ENCODE measurements around the gene THYN1. TPM values are rescaled to one million over a fixed set of nuclear protein-coding genes. Genes with fewer than 3 reads are reported as not detected.

THYN1 gene
- total RNA-seq, 2 experiments from 2014 or later, result 25.7 to 26.0 TPM

DNA sequence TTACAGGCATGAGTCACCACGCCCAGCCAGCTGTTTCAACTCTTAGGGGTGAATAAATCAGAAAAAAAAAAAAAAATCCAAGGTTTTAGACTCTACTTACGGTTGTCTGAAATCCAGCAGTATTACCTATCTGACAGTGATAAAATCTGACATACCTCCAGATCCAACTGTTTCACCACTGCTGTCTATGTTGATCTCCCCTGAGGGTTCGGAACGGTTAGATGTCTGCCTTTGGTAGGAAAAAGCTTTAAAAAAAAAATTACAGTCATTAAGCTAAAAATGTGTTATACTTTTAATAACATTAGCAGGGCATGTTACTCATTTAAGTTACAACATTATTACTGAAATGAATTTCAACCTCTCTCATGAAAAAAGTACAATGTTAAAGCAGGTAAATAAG lies 50.5 kb downstream of the THYN1 start:
- no peak overlapping the region for H3K4me3 ChIP-seq (ENCODE audit: low read length)
- H3K9me3 Mint-ChIP-seq, result no peaks in the 10 kb centered on the region
- H3K36me3 ChIP-seq (ENCODE audit: insufficient read depth, low read length), result peaks cover 63% of the 10 kb centered on the region
- H3K27ac Mint-ChIP-seq, result no peak overlapping the region
- no peak overlapping the region for H3K4me3 Mint-ChIP-seq
- TF ChIP-seq, protein P1, sequence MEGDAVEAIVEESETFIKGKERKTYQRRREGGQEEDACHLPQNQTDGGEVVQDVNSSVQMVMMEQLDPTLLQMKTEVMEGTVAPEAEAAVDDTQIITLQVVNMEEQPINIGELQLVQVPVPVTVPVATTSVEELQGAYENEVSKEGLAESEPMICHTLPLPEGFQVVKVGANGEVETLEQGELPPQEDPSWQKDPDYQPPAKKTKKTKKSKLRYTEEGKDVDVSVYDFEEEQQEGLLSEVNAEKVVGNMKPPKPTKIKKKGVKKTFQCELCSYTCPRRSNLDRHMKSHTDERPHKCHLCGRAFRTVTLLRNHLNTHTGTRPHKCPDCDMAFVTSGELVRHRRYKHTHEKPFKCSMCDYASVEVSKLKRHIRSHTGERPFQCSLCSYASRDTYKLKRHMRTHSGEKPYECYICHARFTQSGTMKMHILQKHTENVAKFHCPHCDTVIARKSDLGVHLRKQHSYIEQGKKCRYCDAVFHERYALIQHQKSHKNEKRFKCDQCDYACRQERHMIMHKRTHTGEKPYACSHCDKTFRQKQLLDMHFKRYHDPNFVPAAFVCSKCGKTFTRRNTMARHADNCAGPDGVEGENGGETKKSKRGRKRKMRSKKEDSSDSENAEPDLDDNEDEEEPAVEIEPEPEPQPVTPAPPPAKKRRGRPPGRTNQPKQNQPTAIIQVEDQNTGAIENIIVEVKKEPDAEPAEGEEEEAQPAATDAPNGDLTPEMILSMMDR (IDR thresholded peaks at IDR 0.05), result no peak
- ATAC-seq (ENCODE audit: poor library complexity) (no peak), DNase-seq (no peak)
- H3K36me3 Mint-ChIP-seq (ENCODE audit: low read depth), result peaks cover 93% of the 10 kb centered on the region
- no peaks in the 10 kb centered on the region for H3K4me1 Mint-ChIP-seq (ENCODE audit: low read depth)
- H3K4me1 ChIP-seq (ENCODE audit: insufficient read depth, low read length), result no peaks in the 10 kb centered on the region
- no peaks in the 10 kb centered on the region for H3K27me3 ChIP-seq (ENCODE audit: control insufficient read depth in 1 of 2, insufficient read depth in 2 of 2, low read length in 2 of 2)
- intact Hi-C loops (cut with DNase I, micrococcal nuclease), result no loop called here
- ChIA-PET CTCF (interaction anchor here (1.4 to 1.9 kb wide), 2 partner anchors 18 to 38 kb away, joined by 3 to 4 read pairs; no protein-coding TSS in a partner anchor), POLR2A (no interaction called here)
- H3K27ac ChIP-seq (ENCODE audit: low read depth in 1 of 2, low read length in 2 of 2), result no peak overlapping the region
- no peaks in the 10 kb centered on the region for H3K27me3 Mint-ChIP-seq
- H3K9me3 ChIP-seq (ENCODE audit: control insufficient read depth in 1 of 2, insufficient read depth in 1 of 2, low read length in 2 of 2), result no peaks in the 10 kb centered on the region

DNA sequence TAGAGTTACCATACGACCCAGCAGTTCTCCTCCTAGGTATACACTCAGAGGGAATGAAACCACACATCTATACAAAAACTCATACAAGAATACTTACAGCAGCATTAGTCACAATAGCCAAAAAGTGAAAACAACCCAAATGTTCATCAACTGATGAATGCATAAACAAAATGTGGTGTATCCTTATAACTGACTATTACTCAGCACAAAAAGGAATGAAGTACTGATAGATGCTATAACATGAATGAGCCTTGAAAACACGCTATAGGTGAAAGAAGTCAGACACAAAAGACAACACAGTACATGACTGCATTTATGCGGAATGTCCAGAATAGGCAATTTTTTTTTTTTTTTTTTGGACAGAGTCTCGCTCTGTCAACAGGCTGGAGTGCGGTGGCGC lies 52.5 kb downstream of the THYN1 start:
- ATAC-seq (ENCODE audit: poor library complexity) (no peak), DNase-seq (no peak)
- no peak overlapping the region for H3K27ac ChIP-seq (ENCODE audit: low read depth in 1 of 2, low read length in 2 of 2)
- Mint-ChIP-seq H3K36me3 (ENCODE audit: low read depth) (peaks cover 94% of the 10 kb centered on the region), H3K27ac (no peak overlapping the region), H3K27me3 (no peaks in the 10 kb centered on the region), H3K4me3 (no peak overlapping the region), H3K4me1 (ENCODE audit: low read depth) (peaks cover 5% of the 10 kb centered on the region), H3K9me3 (no peaks in the 10 kb centered on the region)
- intact Hi-C loops (cut with DNase I, micrococcal nuclease), result no loop called here
- H3K9me3 ChIP-seq (ENCODE audit: control insufficient read depth in 1 of 2, insufficient read depth in 1 of 2, low read length in 2 of 2), result no peaks in the 10 kb centered on the region
- POLR2A ChIA-PET, result no interaction called here
- peaks cover 56% of the 10 kb centered on the region for H3K36me3 ChIP-seq (ENCODE audit: insufficient read depth, low read length)
- CTCF ChIA-PET, result interaction anchor here (1.8 kb wide), 1 partner anchor 150 kb away, joined by 5 read pairs; no protein-coding TSS in a partner anchor
- H3K4me3 ChIP-seq (ENCODE audit: low read length), result no peak overlapping the region
- no peaks in the 10 kb centered on the region for H3K27me3 ChIP-seq (ENCODE audit: control insufficient read depth in 1 of 2, insufficient read depth in 2 of 2, low read length in 2 of 2)
- no peaks in the 10 kb centered on the region for H3K4me1 ChIP-seq (ENCODE audit: insufficient read depth, low read length)
- TF ChIP-seq, protein P1 (IDR thresholded peaks at IDR 0.05), result no peak

DNA sequence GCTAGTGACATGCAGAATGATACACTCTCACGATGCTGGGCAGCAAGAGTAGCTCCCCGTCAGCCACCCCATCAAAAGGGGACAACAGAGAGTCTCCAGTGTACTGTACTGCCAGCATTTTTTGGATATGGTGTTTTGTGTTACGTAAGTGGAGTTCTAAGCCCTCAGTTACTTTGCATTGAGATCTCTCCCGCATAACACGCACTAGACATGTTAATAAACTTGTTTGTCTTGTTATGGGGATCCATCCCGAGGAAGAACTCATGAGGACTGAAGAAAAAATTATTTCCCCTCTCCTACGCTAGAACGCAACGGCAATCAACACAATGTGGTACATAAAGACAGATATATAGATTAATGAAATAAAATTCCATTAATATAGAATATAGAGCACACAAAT lies 53.6 kb downstream of the THYN1 start:
- peaks cover 49% of the 10 kb centered on the region for H3K36me3 ChIP-seq (ENCODE audit: insufficient read depth, low read length)
- no peak overlapping the region for H3K27ac Mint-ChIP-seq
- H3K4me3 ChIP-seq (ENCODE audit: low read length), result no peak overlapping the region
- H3K27ac ChIP-seq (ENCODE audit: low read depth in 1 of 2, low read length in 2 of 2), result no peak overlapping the region
- no peaks in the 10 kb centered on the region for H3K9me3 Mint-ChIP-seq
- ATAC-seq (ENCODE audit: poor library complexity), result no peak
- TF ChIP-seq, protein P1 (IDR thresholded peaks at IDR 0.05), result no peak
- H3K9me3 ChIP-seq (ENCODE audit: control insufficient read depth in 1 of 2, insufficient read depth in 1 of 2, low read length in 2 of 2), result no peaks in the 10 kb centered on the region
- no peaks in the 10 kb centered on the region for H3K27me3 Mint-ChIP-seq
- intact Hi-C loops (cut with DNase I, micrococcal nuclease), result no loop called here
- CTCF ChIA-PET, result interaction anchor here (1.8 kb wide), 1 partner anchor 149 kb away, joined by 5 read pairs; no protein-coding TSS in a partner anchor
- no peak overlapping the region for H3K4me3 Mint-ChIP-seq
- POLR2A ChIA-PET, result no interaction called here
- no peaks in the 10 kb centered on the region for H3K4me1 ChIP-seq (ENCODE audit: insufficient read depth, low read length)
- no peak for DNase-seq
- H3K36me3 Mint-ChIP-seq (ENCODE audit: low read depth), result peaks cover 90% of the 10 kb centered on the region
- H3K4me1 Mint-ChIP-seq (ENCODE audit: low read depth), result peaks cover 5% of the 10 kb centered on the region
- no peaks in the 10 kb centered on the region for H3K27me3 ChIP-seq (ENCODE audit: control insufficient read depth in 1 of 2, insufficient read depth in 2 of 2, low read length in 2 of 2)

Other genes starting within 250 kb of the THYN1 start
- gene JAM3, start 184.3 kb downstream of the THYN1 start, total RNA-seq, result 10 to 100 TPM; 13.5 to 15.3 TPM
- gene NCAPD3, start 29.4 kb downstream of the THYN1 start, total RNA-seq, result 10 to 100 TPM; 25.7 to 29.6 TPM
- gene VPS26B, start 28.7 kb downstream of the THYN1 start, total RNA-seq, result 10 to 100 TPM; 41.6 to 42.2 TPM
- 10 to 100 TPM; 15.0 to 16.3 TPM for gene ACAD8, start 216 bp upstream of the THYN1 start, total RNA-seq
- gene GLB1L3, start 23.0 kb upstream of the THYN1 start, total RNA-seq, result 1 to 10 TPM; 1.3 to 1.5 TPM
- under 1 TPM; 0.59 to 0.63 TPM for gene GLB1L2, start 78.6 kb upstream of the THYN1 start, total RNA-seq
- under 1 TPM; 0.14 to 0.22 TPM for gene B3GAT1, start 158.9 kb upstream of the THYN1 start, total RNA-seq

Data from CD4-positive, alpha-beta T cell (primary cell).